Gastrocnemius medialis (tissue), 4 donors: ENCODE data around the gene GPR180. TPM values are rescaled to one million over a fixed set of nuclear protein-coding genes. Genes with fewer than 3 reads are reported as not detected.
A peak's percentile ranks its signal among the peaks of the same experiment; 100 is the strongest.

Experiments
- ATAC-seq, 2 donors: fragments of 150-250 bp; one replicate each; pipeline ENCODE4 v1.9.1; 2016
- DNase-seq, 2 donors: peaks; one replicate each; pipeline ENCODE4 v3.0.0-alpha.2; 2019
- H3K27ac ChIP-seq, 4 donors: fragments of 200-600 bp; sonication (generic); 1 replicate in 1 of 4; 2 replicates in 3 of 4; pipeline ENCODE4 v1.5.1; 2016 to 2018; ENCODE audit warnings: mild to moderate bottlenecking in 2 of 4, moderate library complexity in 1 of 4
- H3K27me3 ChIP-seq, 3 donors: fragments of 200-600 bp; sonication (generic) in 2 of 3; 1 replicate in 1 of 3; 2 replicates in 2 of 3; pipeline versions ENCODE4 v1.5.1 to v1.6.0; 2016 to 2019; ENCODE audit warnings: mild to moderate bottlenecking in 1 of 3, moderate library complexity in 1 of 3
- H3K36me3 ChIP-seq, 2 donors: fragments of 200-600 bp; sonication (generic) in 1 of 2; one replicate each; pipeline ENCODE4 v1.5.1; 2017 to 2018
- H3K4me1 ChIP-seq, 2 donors: fragments of 200-600 bp; sonication (generic) in 1 of 2; one replicate each; pipeline ENCODE4 v1.5.1; 2016 to 2017; ENCODE audit warnings: mild to moderate bottlenecking in 2 of 2
- H3K4me3 ChIP-seq, 4 donors: fragments of 200-600 bp; sonication (generic) in 3 of 4; 1 replicate in 1 of 4; 2 replicates in 3 of 4; pipeline ENCODE4 v1.5.1; 2016 to 2019; ENCODE audit warnings: mild to moderate bottlenecking in 2 of 4
- H3K9me3 ChIP-seq, 3 donors: fragments of 200-600 bp; sonication (generic) in 2 of 3; 1 replicate in 1 of 3; 2 replicates in 2 of 3; pipeline ENCODE4 v1.5.1; 2016 to 2019
- CTCF ChIP-seq, 5 experiments: fragments of 450-650 bp in 3 of 5; fragments of 200-600 bp in 2 of 5; sonication (generic) in 2 of 5; IDR thresholded peaks in 4 of 5; conservative IDR thresholded peaks in 1 of 5; 1 replicate in 4 of 5; 2 replicates in 1 of 5; pipeline ENCODE4 v1.5.1; 2016 to 2019; ENCODE audit warnings: antibody characterized with exemption in 5 of 5, mild to moderate bottlenecking in 3 of 5, moderate library complexity in 3 of 5
- POLR2A ChIP-seq, 2 donors: fragments of 450-650 bp; IDR thresholded peaks; one replicate each; pipeline ENCODE4 v1.6.1; 2017; ENCODE audit warnings: antibody characterized with exemption in 2 of 2, mild to moderate bottlenecking in 2 of 2, moderate library complexity in 2 of 2
- in situ Hi-C, 4 donors: fragments of 200-750 bp; cut with MboI; loops; one replicate each; pipeline versions ENCODE4 v1.15.0 to v1.8.0; 2017; ENCODE audit warnings: low sequenced_read_pairs in 4 of 4
- intact Hi-C: fragments of 100-400 bp; cut with DNase I; formaldehyde crosslinking; loops from one replicate; pipeline ENCODE4 v1.15.1; 2023; ENCODE audit warnings: low total_unique reads
- total RNA-seq, 4 donors: library from RNA; depleted of rRNA; stranded (reverse); fragments of >200 nt; gene quantifications; one replicate each; pipeline versions ENCODE4 v1.1.0 to v1.2.3, GENCODE V29; 2016

Gene GPR180
- total RNA-seq, 4 donors from 2014 or later, result 3.2 to 4.8 (median 4.1) TPM

- no peaks in the 10 kb centered on the region for H3K27me3 ChIP-seq
- ATAC-seq, result peak; percentile 78 to 81
- intact Hi-C loops, result no loop called here
- no peak for TF ChIP-seq CTCF (IDR thresholded peaks at IDR 0.05 in 4 of 5, conservative IDR thresholded peaks at IDR 0.05 in 1 of 5)
- TF ChIP-seq POLR2A (IDR thresholded peaks at IDR 0.05), result no peak
- no peak for DNase-seq
- peaks cover 22 to 24% of the 10 kb centered on the region in 2 donors for H3K4me1 ChIP-seq
- peak overlapping the region; percentile 69 to 91 (median 83) for H3K4me3 ChIP-seq
- H3K27ac ChIP-seq, result peak overlapping the region; percentile 77 to 86 (median 78)
- H3K9me3 ChIP-seq, result no peaks in the 10 kb centered on the region
- in situ Hi-C loops, result no loop called here
- H3K36me3 ChIP-seq, result peaks cover 0 to 26% of the 10 kb centered on the region in 2 donors
Observed at GRCh38 chr13:94595001-94595949, 6.4 kb upstream of the GPR180 start.

- H3K4me1 ChIP-seq, result peaks cover 22 to 24% of the 10 kb centered on the region in 2 donors
- no peaks in the 10 kb centered on the region for H3K9me3 ChIP-seq
- H3K36me3 ChIP-seq, result peaks cover 0 to 18% of the 10 kb centered on the region in 2 donors
- TF ChIP-seq CTCF (IDR thresholded peaks at IDR 0.05 in 4 of 5, conservative IDR thresholded peaks at IDR 0.05 in 1 of 5) (peak in 2 of 5 experiments; percentile 39 to 42), POLR2A (IDR thresholded peaks at IDR 0.05) (peak; percentile 75 to 76)
- ATAC-seq (peak; percentile 99 to 100), DNase-seq (peak; percentile 74 to 91)
- peak within 1 kb of the TSS; percentile 77 to 86 (median 78) for H3K27ac ChIP-seq
- peak within 1 kb of the TSS; percentile 69 to 91 (median 83) for H3K4me3 ChIP-seq
- intact Hi-C loops (loop anchor here (2.0 kb wide), 1 partner anchor 47 kb away; no protein-coding TSS in a partner anchor), in situ Hi-C loops (no loop called here)
- no peaks in the 10 kb centered on the region for H3K27me3 ChIP-seq
Observed at GRCh38 chr13:94595950-94596574, 5.6 kb upstream of the GPR180 start, which contains the start of gene TGDS. TSS of gene TGDS (minus strand) at chr13:94596152. CDS start at chr13:94596136, 16 bp downstream.

- no peak for TF ChIP-seq CTCF (IDR thresholded peaks at IDR 0.05 in 4 of 5, conservative IDR thresholded peaks at IDR 0.05 in 1 of 5)
- Histone ChIP-seq H3K4me1 (peaks cover 22 to 24% of the 10 kb centered on the region in 2 donors), H3K36me3 (peaks cover 0 to 13% of the 10 kb centered on the region in 2 donors), H3K4me3 (peak overlapping the region; percentile 69 to 91 (median 83)), H3K27ac (peak overlapping the region; percentile 77 to 86 (median 78)), H3K9me3 (no peaks in the 10 kb centered on the region), H3K27me3 (no peaks in the 10 kb centered on the region)
- in situ Hi-C loops, result no loop called here
- intact Hi-C loops, result loop anchor here (2.0 kb wide), 1 partner anchor 48 kb away; no protein-coding TSS in a partner anchor
- no peak for ATAC-seq
- no peak for DNase-seq
Observed at GRCh38 chr13:94596575-94596971, 5.1 kb upstream of the GPR180 start.

GRCh38 chr13:94598281-94598680 lies 3.4 kb upstream of the GPR180 start:
- Histone ChIP-seq H3K27ac (no peak overlapping the region), H3K36me3 (no peaks in the 10 kb centered on the region), H3K27me3 (no peaks in the 10 kb centered on the region), H3K4me3 (no peak overlapping the region), H3K9me3 (no peaks in the 10 kb centered on the region), H3K4me1 (peaks cover 28 to 30% of the 10 kb centered on the region in 2 donors)
- intact Hi-C loops, result no loop called here
- ATAC-seq, result no peak
- in situ Hi-C loops, result no loop called here
- TF ChIP-seq CTCF (IDR thresholded peaks at IDR 0.05 in 4 of 5, conservative IDR thresholded peaks at IDR 0.05 in 1 of 5) (no peak), POLR2A (IDR thresholded peaks at IDR 0.05) (no peak)
- no peak for DNase-seq
